CD8-positive, alpha-beta memory T cell (primary cell): ENCODE measurements around the gene IGSF3. TPM values are rescaled to one million over a fixed set of nuclear protein-coding genes. Genes with fewer than 3 reads are reported as not detected.

Experiments
- CTCF ChIA-PET: fragments of 350-600 bp; sonication (Branson Sonifier 250); formaldehyde crosslinking; loops from one replicate; lab custom pipeline; 2021; ENCODE audit warnings: antibody characterized with exemption; lab: Charles Lee
- POLR2A ChIA-PET: fragments of 350-600 bp; sonication (Branson Sonifier 250); formaldehyde crosslinking; loops from one replicate; lab custom pipeline; 2021; ENCODE audit warnings: antibody characterized with exemption; lab: Charles Lee
- DNase-seq, 5 donors: peaks; one replicate each; pipeline versions ENCODE4 v3.0.0 to v3.0.0-alpha.2; 2020 to 2022; ENCODE audit warnings: mixed read lengths in 1 of 5
- H3K27ac ChIP-seq: one replicate; pipeline ENCODE4 v1.7.0; 2013; ENCODE audit warnings: low read depth, mild to moderate bottlenecking, low read length, moderate library complexity
- H3K27me3 ChIP-seq: 2 replicates; pipeline ENCODE4 v1.7.0; 2013; ENCODE audit warnings: low read length, mild to moderate bottlenecking; ENCODE audit not compliant: insufficient read depth, poor library complexity, severe bottlenecking
- H3K36me3 ChIP-seq: 2 replicates; pipeline ENCODE4 v1.7.0; 2013; ENCODE audit warnings: mild to moderate bottlenecking, low read length, moderate library complexity; ENCODE audit not compliant: insufficient read depth
- H3K4me1 ChIP-seq: 2 replicates; pipeline ENCODE4 v1.7.0; 2013; ENCODE audit warnings: mild to moderate bottlenecking, low read length, moderate library complexity; ENCODE audit not compliant: insufficient read depth
- H3K4me3 ChIP-seq: 2 replicates; pipeline ENCODE4 v1.7.0; 2013; ENCODE audit warnings: mild to moderate bottlenecking, low read length
- H3K9me3 ChIP-seq: 2 replicates; pipeline ENCODE4 v1.7.0; 2013; ENCODE audit warnings: mild to moderate bottlenecking, low read length
- H3K27ac Mint-ChIP-seq, 8 donors: one replicate each; pipeline ENCODE4 v1.8.0; 2020 to 2021; ENCODE audit warnings: mixed read lengths in 8 of 8, mild to moderate bottlenecking in 6 of 8, inconsistent platforms in 3 of 8, moderate library complexity in 3 of 8
- H3K27me3 Mint-ChIP-seq, 2 donors: one replicate each; pipeline ENCODE4 v1.8.0; 2020 to 2021; ENCODE audit warnings: mixed read lengths in 2 of 2, mild to moderate bottlenecking in 1 of 2, moderate library complexity in 1 of 2
- H3K36me3 Mint-ChIP-seq, 3 donors: one replicate each; pipeline ENCODE4 v1.8.0; 2020 to 2021; ENCODE audit warnings: mixed read lengths in 3 of 3, inconsistent platforms in 1 of 3, mild to moderate bottlenecking in 1 of 3
- H3K4me1 Mint-ChIP-seq, 3 donors: one replicate each; pipeline ENCODE4 v1.8.0; 2020 to 2021; ENCODE audit warnings: mixed read lengths in 3 of 3, inconsistent platforms in 1 of 3, mild to moderate bottlenecking in 1 of 3
- H3K4me3 Mint-ChIP-seq, 7 donors: one replicate each; pipeline ENCODE4 v1.8.0; 2020 to 2021; ENCODE audit warnings: mixed read lengths in 7 of 7, mild to moderate bottlenecking in 6 of 7, moderate library complexity in 4 of 7, inconsistent platforms in 2 of 7
- H3K9me3 Mint-ChIP-seq, 5 donors: one replicate each; pipeline ENCODE4 v1.8.0; 2020 to 2022; ENCODE audit warnings: mixed read lengths in 5 of 5, mild to moderate bottlenecking in 3 of 5, moderate library complexity in 2 of 5, inconsistent platforms in 1 of 5
- polyA plus RNA-seq: library from polyadenylated mRNA; unstranded; fragments of 300-500 nt; fragmentation: Illumina TruSeq; gene quantifications from one replicate; pipeline ENCODE4 v1.2.3, GENCODE V29; 2021
- total RNA-seq, 2 experiments: library from RNA; stranded (reverse); gene quantifications; one replicate each; pipeline ENCODE4 v1.2.3, GENCODE V29; 2021

Gene IGSF3
- total RNA-seq (1 to 10 TPM; 1.8 to 2.0 TPM), polyA plus RNA-seq (not detected)

GRCh38 chr1:116667575-116668105, at the start of gene IGSF3:
Gene IGSF3, minus strand, starts transcription at chr1:116667733. Its CDS starts 1,407 bp downstream, at chr1:116666326.
- CTCF ChIA-PET: no interaction called here
- peaks cover 17% of the 10 kb centered on the region for H3K27me3 ChIP-seq
- POLR2A ChIA-PET: no interaction called here
- peak in 4 of 5 donors; percentile 6 to 46 (median 24) for DNase-seq
- Mint-ChIP-seq H3K36me3 (no peaks in the 10 kb centered on the region), H3K27ac (peak within 1 kb of the TSS in 2 of 8 donors; percentile 59 to 70), H3K4me1 (peaks cover 11 to 22% (median 12%) of the 10 kb centered on the region in 3 donors), H3K9me3 (peaks cover 0 to 1% (median 0%) of the 10 kb centered on the region in 5 donors), H3K4me3 (peak within 1 kb of the TSS; percentile 81 to 85 (median 84)), H3K27me3 (peaks cover 27 to 60% of the 10 kb centered on the region in 2 donors)
- H3K4me1 ChIP-seq: peaks cover 10% of the 10 kb centered on the region
- H3K9me3 ChIP-seq: no peaks in the 10 kb centered on the region
- H3K36me3 ChIP-seq: no peaks in the 10 kb centered on the region
- peak within 1 kb of the TSS; percentile 62 for H3K4me3 ChIP-seq
- H3K27ac ChIP-seq: no peak within 1 kb of the TSS

- Histone ChIP-seq H3K27me3 (no peaks in the 10 kb centered on the region), H3K27ac (no peak overlapping the region), H3K4me3 (no peak overlapping the region), H3K36me3 (no peaks in the 10 kb centered on the region), H3K9me3 (no peaks in the 10 kb centered on the region), H3K4me1 (no peaks in the 10 kb centered on the region)
- H3K4me1 Mint-ChIP-seq: no peaks in the 10 kb centered on the region
- H3K9me3 Mint-ChIP-seq: peaks cover 0 to 1% (median 0%) of the 10 kb centered on the region in 5 donors
- H3K27ac Mint-ChIP-seq: no peak overlapping the region
- no peaks in the 10 kb centered on the region for H3K36me3 Mint-ChIP-seq
- H3K27me3 Mint-ChIP-seq: peaks cover 6 to 15% of the 10 kb centered on the region in 2 donors
- no peak for DNase-seq
- ChIA-PET CTCF (interaction anchor here (1.2 kb wide), 1 partner anchor 9 kb away, joined by 5 read pairs; no protein-coding TSS in a partner anchor), POLR2A (no interaction called here)
- no peak overlapping the region for H3K4me3 Mint-ChIP-seq
Measured at GRCh38 chr1:116717318-116717717, 49.8 kb upstream of the IGSF3 start.

GRCh38 chr1:116716391-116716790, 48.9 kb upstream of the IGSF3 start:
- Histone ChIP-seq H3K4me3 (no peak overlapping the region), H3K27me3 (no peaks in the 10 kb centered on the region), H3K9me3 (no peaks in the 10 kb centered on the region), H3K27ac (no peak overlapping the region), H3K4me1 (no peaks in the 10 kb centered on the region), H3K36me3 (no peaks in the 10 kb centered on the region)
- no peak for DNase-seq
- Mint-ChIP-seq H3K4me3 (no peak overlapping the region), H3K4me1 (no peaks in the 10 kb centered on the region), H3K36me3 (no peaks in the 10 kb centered on the region), H3K27me3 (peaks cover 6 to 15% of the 10 kb centered on the region in 2 donors), H3K27ac (no peak overlapping the region), H3K9me3 (peaks cover 0 to 1% (median 0%) of the 10 kb centered on the region in 5 donors)
- ChIA-PET POLR2A (no interaction called here), CTCF (no interaction called here)

- ChIA-PET POLR2A (no interaction called here), CTCF (no interaction called here)
- Histone ChIP-seq H3K4me3 (no peak overlapping the region), H3K27me3 (no peaks in the 10 kb centered on the region), H3K27ac (no peak overlapping the region), H3K36me3 (no peaks in the 10 kb centered on the region), H3K9me3 (no peaks in the 10 kb centered on the region), H3K4me1 (no peaks in the 10 kb centered on the region)
- no peak for DNase-seq
- Mint-ChIP-seq H3K27ac (no peak overlapping the region), H3K27me3 (peaks cover 6 to 24% of the 10 kb centered on the region in 2 donors), H3K4me3 (no peak overlapping the region), H3K36me3 (no peaks in the 10 kb centered on the region), H3K4me1 (no peaks in the 10 kb centered on the region), H3K9me3 (no peaks in the 10 kb centered on the region)
Measured at GRCh38 chr1:116713474-116713873, 45.9 kb upstream of the IGSF3 start.

- ChIA-PET POLR2A (no interaction called here), CTCF (no interaction called here)
- no peaks in the 10 kb centered on the region for H3K4me1 Mint-ChIP-seq
- H3K9me3 Mint-ChIP-seq: no peaks in the 10 kb centered on the region
- Histone ChIP-seq H3K4me3 (no peak overlapping the region), H3K36me3 (no peaks in the 10 kb centered on the region), H3K9me3 (no peaks in the 10 kb centered on the region), H3K27ac (no peak overlapping the region), H3K4me1 (no peaks in the 10 kb centered on the region), H3K27me3 (no peaks in the 10 kb centered on the region)
- H3K27ac Mint-ChIP-seq: no peak overlapping the region
- no peak for DNase-seq
- H3K27me3 Mint-ChIP-seq: peaks cover 5 to 34% of the 10 kb centered on the region in 2 donors
- peaks cover 0 to 8% (median 0%) of the 10 kb centered on the region in 3 donors for H3K36me3 Mint-ChIP-seq
- no peak overlapping the region for H3K4me3 Mint-ChIP-seq
Measured at GRCh38 chr1:116712510-116712909, 45.0 kb upstream of the IGSF3 start.

- POLR2A ChIA-PET: no interaction called here
Measured at GRCh38 chr1:116711263-116711840, 43.8 kb upstream of the IGSF3 start.

GRCh38 chr1:116710420-116711262, 43.1 kb upstream of the IGSF3 start:
- no peak for DNase-seq
- H3K4me3 Mint-ChIP-seq: no peak overlapping the region
- no peaks in the 10 kb centered on the region for H3K4me1 Mint-ChIP-seq
- H3K27ac Mint-ChIP-seq: peak overlapping the region in 1 of 8 donors; percentile 12
- Histone ChIP-seq H3K9me3 (no peaks in the 10 kb centered on the region), H3K4me1 (no peaks in the 10 kb centered on the region), H3K4me3 (no peak overlapping the region), H3K36me3 (no peaks in the 10 kb centered on the region), H3K27ac (no peak overlapping the region), H3K27me3 (no peaks in the 10 kb centered on the region)
- ChIA-PET CTCF (no interaction called here), POLR2A (no interaction called here)
- H3K9me3 Mint-ChIP-seq: no peaks in the 10 kb centered on the region
- peaks cover 0 to 16% (median 0%) of the 10 kb centered on the region in 3 donors for H3K36me3 Mint-ChIP-seq
- peaks cover 11 to 34% of the 10 kb centered on the region in 2 donors for H3K27me3 Mint-ChIP-seq

More at GRCh38 chr1:116711263-116711840, 43.8 kb upstream of the IGSF3 start:
- Histone ChIP-seq H3K4me1 (no peaks in the 10 kb centered on the region), H3K4me3 (no peak overlapping the region), H3K36me3 (no peaks in the 10 kb centered on the region), H3K27ac (no peak overlapping the region), H3K27me3 (no peaks in the 10 kb centered on the region), H3K9me3 (no peaks in the 10 kb centered on the region)
- DNase-seq: no peak
- Mint-ChIP-seq H3K36me3 (peaks cover 0 to 11% (median 0%) of the 10 kb centered on the region in 3 donors), H3K9me3 (no peaks in the 10 kb centered on the region), H3K4me3 (no peak overlapping the region), H3K27me3 (peaks cover 8 to 33% of the 10 kb centered on the region in 2 donors), H3K27ac (peak overlapping the region in 1 of 8 donors; percentile 32), H3K4me1 (no peaks in the 10 kb centered on the region)
- CTCF ChIA-PET: no interaction called here

- peaks cover 0 to 16% (median 0%) of the 10 kb centered on the region in 3 donors for H3K36me3 Mint-ChIP-seq
- H3K4me1 Mint-ChIP-seq: no peaks in the 10 kb centered on the region
- no peak overlapping the region for H3K27ac Mint-ChIP-seq
- H3K4me3 ChIP-seq: no peak overlapping the region
- DNase-seq: no peak
- CTCF ChIA-PET: no interaction called here
- no peak overlapping the region for H3K27ac ChIP-seq
- no peaks in the 10 kb centered on the region for H3K9me3 Mint-ChIP-seq
- no peaks in the 10 kb centered on the region for H3K27me3 ChIP-seq
- H3K4me1 ChIP-seq: no peaks in the 10 kb centered on the region
- no peaks in the 10 kb centered on the region for H3K9me3 ChIP-seq
- POLR2A ChIA-PET: no interaction called here
- no peak overlapping the region for H3K4me3 Mint-ChIP-seq
- no peaks in the 10 kb centered on the region for H3K36me3 ChIP-seq
- peaks cover 9 to 27% of the 10 kb centered on the region in 2 donors for H3K27me3 Mint-ChIP-seq
Measured at GRCh38 chr1:116709666-116710167, 42.2 kb upstream of the IGSF3 start.
